ENCODE measurements around the gene DUOXA2.

DNA sequence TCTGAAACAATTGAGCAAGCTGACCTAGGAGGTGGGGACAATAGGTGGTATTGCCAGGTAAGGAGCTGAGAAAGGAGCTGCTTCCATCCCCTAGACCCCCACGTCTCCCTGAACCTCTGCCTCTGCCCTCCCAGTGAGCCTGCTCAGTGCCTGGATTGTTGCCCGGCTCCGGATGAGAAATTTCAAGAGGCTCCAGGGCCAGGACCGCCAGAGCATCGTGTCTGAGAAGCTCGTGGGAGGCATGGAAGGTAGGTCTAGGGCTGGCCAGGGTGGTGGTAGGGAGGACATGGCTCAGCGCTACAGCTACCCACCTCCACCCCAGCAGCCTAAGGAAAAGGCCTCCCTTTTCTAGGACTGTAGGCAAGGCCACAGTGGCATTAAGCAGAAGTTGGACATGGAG, 28.9 kb downstream of the DUOXA2 start:
- TF ChIP-seq, protein P1, sequence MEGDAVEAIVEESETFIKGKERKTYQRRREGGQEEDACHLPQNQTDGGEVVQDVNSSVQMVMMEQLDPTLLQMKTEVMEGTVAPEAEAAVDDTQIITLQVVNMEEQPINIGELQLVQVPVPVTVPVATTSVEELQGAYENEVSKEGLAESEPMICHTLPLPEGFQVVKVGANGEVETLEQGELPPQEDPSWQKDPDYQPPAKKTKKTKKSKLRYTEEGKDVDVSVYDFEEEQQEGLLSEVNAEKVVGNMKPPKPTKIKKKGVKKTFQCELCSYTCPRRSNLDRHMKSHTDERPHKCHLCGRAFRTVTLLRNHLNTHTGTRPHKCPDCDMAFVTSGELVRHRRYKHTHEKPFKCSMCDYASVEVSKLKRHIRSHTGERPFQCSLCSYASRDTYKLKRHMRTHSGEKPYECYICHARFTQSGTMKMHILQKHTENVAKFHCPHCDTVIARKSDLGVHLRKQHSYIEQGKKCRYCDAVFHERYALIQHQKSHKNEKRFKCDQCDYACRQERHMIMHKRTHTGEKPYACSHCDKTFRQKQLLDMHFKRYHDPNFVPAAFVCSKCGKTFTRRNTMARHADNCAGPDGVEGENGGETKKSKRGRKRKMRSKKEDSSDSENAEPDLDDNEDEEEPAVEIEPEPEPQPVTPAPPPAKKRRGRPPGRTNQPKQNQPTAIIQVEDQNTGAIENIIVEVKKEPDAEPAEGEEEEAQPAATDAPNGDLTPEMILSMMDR (IDR thresholded peaks at IDR 0.05) = no peak
- no peak for TF ChIP-seq POLR2A (IDR thresholded peaks at IDR 0.05)

Measured in upper lobe of left lung (tissue), 4 donors.